Uterus (tissue), 4 donors: ENCODE data around the gene MSN. TPM values are rescaled to one million over a fixed set of nuclear protein-coding genes. Genes with fewer than 3 reads are reported as not detected.
A peak's percentile ranks its signal among the peaks of the same experiment; 100 is the strongest.
"Not testable (repeated sequence)": the region's sequence is repeated elsewhere in the genome, so short reads cannot be mapped to it uniquely, and the experiment has no call there.

Experiments
- DNase-seq, 2 donors: peaks; one replicate each; pipeline ENCODE4 v3.0.0-alpha.2; 2019 to 2020
- H3K27ac ChIP-seq, 2 donors: fragments of 200-600 bp; sonication (generic); 1 replicate in 1 of 2; 2 replicates in 1 of 2; pipeline ENCODE4 v1.5.1; 2016 to 2018
- H3K27me3 ChIP-seq, 2 donors: fragments of 200-600 bp; sonication (generic); one replicate each; pipeline ENCODE4 v1.5.1; 2018 to 2019; ENCODE audit warnings: control low read depth in 1 of 2
- H3K36me3 ChIP-seq, 2 donors: fragments of 200-600 bp; sonication (generic); one replicate each; pipeline ENCODE4 v1.5.1; 2019; ENCODE audit warnings: control low read depth in 1 of 2
- H3K4me1 ChIP-seq, 2 donors: fragments of 200-600 bp; sonication (generic); one replicate each; pipeline ENCODE4 v1.5.1; 2018 to 2019; ENCODE audit warnings: control low read depth in 1 of 2
- H3K4me3 ChIP-seq, 2 donors: fragments of 200-600 bp; sonication (generic); 1 replicate in 1 of 2; 2 replicates in 1 of 2; pipeline ENCODE4 v1.5.1; 2018 to 2019; ENCODE audit warnings: mild to moderate bottlenecking in 1 of 2
- H3K9me3 ChIP-seq, 2 donors: fragments of 200-600 bp; sonication (generic); one replicate each; pipeline ENCODE4 v1.5.1; 2019; ENCODE audit warnings: control low read depth in 1 of 2
- POLR2A ChIP-seq, 2 donors: fragments of 450-650 bp; IDR thresholded peaks; one replicate each; pipeline ENCODE4 v1.6.1; 2016; ENCODE audit warnings: antibody characterized with exemption in 2 of 2, mild to moderate bottlenecking in 1 of 2, moderate library complexity in 1 of 2
- intact Hi-C: fragments of 100-400 bp; cut with DNase I; formaldehyde crosslinking; loops from one replicate; pipeline ENCODE4 v1.15.1; 2023; ENCODE audit warnings: low total_unique reads
- total RNA-seq, 4 donors: library from RNA; depleted of rRNA in 3 of 4; stranded (reverse); fragments of >200 nt in 3 of 4; gene quantifications; one replicate each; pipeline versions ENCODE4 v1.1.0 to v1.2.4, GENCODE V29; 2014 to 2023
- TF ChIP-seq, protein P1 (sequence below), 4 experiments: fragments of 200-600 bp in 2 of 4; fragments of 450-650 bp in 2 of 4; sonication (generic) in 2 of 4; IDR thresholded peaks; one replicate each; pipeline ENCODE4 v1.5.1; 2016 to 2019; ENCODE audit warnings: antibody characterized with exemption in 4 of 4, mild to moderate bottlenecking in 2 of 4, moderate library complexity in 1 of 4
- donor health status: DM: yes; HTN: yes; CAD: no.

MSN gene
- total RNA-seq: 100 to 1,000 TPM; 106 to 285 (median 137) TPM

GRCh38 chrX:65667503-65668376 is at the start of gene MSN:
Gene MSN (plus strand): TSS chrX:65667654. CDS start chrX:65667842, 188 bp downstream.
- peak; percentile 49 to 69 for TF ChIP-seq POLR2A (IDR thresholded peaks at IDR 0.05)
- TF ChIP-seq, protein P1, sequence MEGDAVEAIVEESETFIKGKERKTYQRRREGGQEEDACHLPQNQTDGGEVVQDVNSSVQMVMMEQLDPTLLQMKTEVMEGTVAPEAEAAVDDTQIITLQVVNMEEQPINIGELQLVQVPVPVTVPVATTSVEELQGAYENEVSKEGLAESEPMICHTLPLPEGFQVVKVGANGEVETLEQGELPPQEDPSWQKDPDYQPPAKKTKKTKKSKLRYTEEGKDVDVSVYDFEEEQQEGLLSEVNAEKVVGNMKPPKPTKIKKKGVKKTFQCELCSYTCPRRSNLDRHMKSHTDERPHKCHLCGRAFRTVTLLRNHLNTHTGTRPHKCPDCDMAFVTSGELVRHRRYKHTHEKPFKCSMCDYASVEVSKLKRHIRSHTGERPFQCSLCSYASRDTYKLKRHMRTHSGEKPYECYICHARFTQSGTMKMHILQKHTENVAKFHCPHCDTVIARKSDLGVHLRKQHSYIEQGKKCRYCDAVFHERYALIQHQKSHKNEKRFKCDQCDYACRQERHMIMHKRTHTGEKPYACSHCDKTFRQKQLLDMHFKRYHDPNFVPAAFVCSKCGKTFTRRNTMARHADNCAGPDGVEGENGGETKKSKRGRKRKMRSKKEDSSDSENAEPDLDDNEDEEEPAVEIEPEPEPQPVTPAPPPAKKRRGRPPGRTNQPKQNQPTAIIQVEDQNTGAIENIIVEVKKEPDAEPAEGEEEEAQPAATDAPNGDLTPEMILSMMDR (IDR thresholded peaks at IDR 0.05): no peak
- intact Hi-C loops: no loop called here

GRCh38 chrX:65620096-65620705 is 47.3 kb upstream of the MSN start:
- intact Hi-C loops, H3K36me3 ChIP-seq, DNase-seq, H3K4me1 ChIP-seq, H3K4me3 ChIP-seq, H3K9me3 ChIP-seq, H3K27me3 ChIP-seq, H3K27ac ChIP-seq: not testable (repeated sequence)

More at GRCh38 chrX:65667503-65668376, at the start of gene MSN:
- no peaks in the 10 kb centered on the region for H3K4me1 ChIP-seq
- peak; percentile 72 to 77 for DNase-seq
- peak within 1 kb of the TSS; percentile 96 to 98 for H3K27ac ChIP-seq
- H3K9me3 ChIP-seq: no peaks in the 10 kb centered on the region
- H3K36me3 ChIP-seq: no peaks in the 10 kb centered on the region
- peak within 1 kb of the TSS; percentile 60 to 90 for H3K4me3 ChIP-seq
- no peaks in the 10 kb centered on the region for H3K27me3 ChIP-seq

GRCh38 chrX:65630771-65631170 is 36.7 kb upstream of the MSN start:
- Histone ChIP-seq H3K27me3 (no peaks in the 10 kb centered on the region), H3K4me1 (no peaks in the 10 kb centered on the region), H3K36me3 (no peaks in the 10 kb centered on the region), H3K4me3 (no peak overlapping the region), H3K27ac (no peak overlapping the region), H3K9me3 (no peaks in the 10 kb centered on the region)
- no peak for TF ChIP-seq POLR2A (IDR thresholded peaks at IDR 0.05)
- TF ChIP-seq, protein P1 (IDR thresholded peaks at IDR 0.05): no peak
- intact Hi-C loops: no loop called here
- no peak for DNase-seq

GRCh38 chrX:65633826-65634225 is 33.6 kb upstream of the MSN start:
- H3K27ac ChIP-seq: no peak overlapping the region
- TF ChIP-seq, protein P1 (IDR thresholded peaks at IDR 0.05): no peak
- TF ChIP-seq POLR2A (IDR thresholded peaks at IDR 0.05): no peak
- H3K4me3 ChIP-seq: no peak overlapping the region
- no peaks in the 10 kb centered on the region for H3K9me3 ChIP-seq
- H3K4me1 ChIP-seq: no peaks in the 10 kb centered on the region
- DNase-seq: no peak
- intact Hi-C loops: no loop called here
- H3K27me3 ChIP-seq: no peaks in the 10 kb centered on the region
- no peaks in the 10 kb centered on the region for H3K36me3 ChIP-seq

GRCh38 chrX:65634732-65635131 is 32.7 kb upstream of the MSN start:
- DNase-seq: no peak
- Histone ChIP-seq H3K4me3 (no peak overlapping the region), H3K9me3 (no peaks in the 10 kb centered on the region), H3K27ac (peak overlapping the region; percentile 69 to 81), H3K27me3 (no peaks in the 10 kb centered on the region), H3K36me3 (no peaks in the 10 kb centered on the region), H3K4me1 (no peaks in the 10 kb centered on the region)
- intact Hi-C loops: no loop called here
- TF ChIP-seq POLR2A (IDR thresholded peaks at IDR 0.05): no peak
- TF ChIP-seq, protein P1 (IDR thresholded peaks at IDR 0.05): no peak
